Chondrocyte (in vitro differentiated cells): ENCODE measurements around the gene ANO1. TPM values are rescaled to one million over a fixed set of nuclear protein-coding genes. Genes with fewer than 3 reads are reported as not detected.
A peak's percentile ranks its signal among the peaks of the same experiment; 100 is the strongest.

Source experiments
- DNase-seq: peaks from one replicate; pipeline ENCODE4 v3.0.0; 2021; ENCODE audit warnings: mixed read lengths, low spot score
- H3K27ac Mint-ChIP-seq: one replicate; pipeline ENCODE4 v1.8.0; 2021; ENCODE audit warnings: mild to moderate bottlenecking, moderate library complexity, mixed read lengths; ENCODE audit not compliant: unreplicated experiment
- H3K27me3 Mint-ChIP-seq: 2 replicates; pipeline ENCODE4 v1.8.0; 2021; ENCODE audit warnings: low read depth, mixed read lengths
- H3K36me3 Mint-ChIP-seq: 2 replicates; pipeline ENCODE4 v1.8.0; 2021; ENCODE audit warnings: low read depth, mixed read lengths
- H3K4me1 Mint-ChIP-seq: 2 replicates; pipeline ENCODE4 v1.8.0; 2021; ENCODE audit warnings: low read depth, mild to moderate bottlenecking, mixed read lengths
- H3K4me3 Mint-ChIP-seq: one replicate; pipeline ENCODE4 v1.8.0; 2021; ENCODE audit warnings: mild to moderate bottlenecking, moderate library complexity, mixed read lengths; ENCODE audit not compliant: unreplicated experiment
- H3K9me3 Mint-ChIP-seq: 2 replicates; pipeline ENCODE4 v1.8.0; 2021; ENCODE audit warnings: low read depth, mixed read lengths
- total RNA-seq: library from RNA; stranded (reverse); gene quantifications from 3 replicates; pipeline ENCODE4 v1.2.1, GENCODE V29; 2021
- TF ChIP-seq, protein P1 (sequence below): fragments of 200-600 bp; sonication (generic); IDR thresholded peaks from 2 replicates; pipeline ENCODE4 v1.5.0; 2021; ENCODE audit warnings: antibody characterized with exemption, mild to moderate bottlenecking, moderate library complexity

The ANO1 gene
- total RNA-seq, 1 donor from 2014 or later, result 1.5 TPM

DNA sequence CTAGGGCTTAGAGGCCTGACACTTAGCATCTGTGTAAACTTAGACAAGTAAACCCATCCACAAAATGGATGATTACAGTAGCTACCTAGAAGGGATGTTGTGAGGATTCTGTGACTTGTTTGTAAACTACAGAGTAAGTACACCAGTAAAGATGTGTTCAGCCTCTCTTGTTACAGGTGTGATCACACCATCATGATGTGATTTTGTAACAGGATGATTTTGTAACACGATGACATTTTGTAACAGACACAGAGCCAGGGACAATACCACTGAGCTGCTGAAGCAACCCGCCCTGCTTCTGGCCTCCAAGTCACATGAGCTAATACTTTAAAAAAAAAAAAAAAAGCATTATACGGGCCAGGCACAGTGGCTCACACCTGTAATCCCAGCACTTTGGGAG is 142.0 kb downstream of the ANO1 start:
- Mint-ChIP-seq H3K27ac (no peak overlapping the region), H3K4me3 (no peak overlapping the region), H3K27me3 (peaks cover 2% of the 10 kb centered on the region), H3K9me3 (peaks cover 4% of the 10 kb centered on the region), H3K4me1 (peaks cover 4% of the 10 kb centered on the region), H3K36me3 (peaks cover 2% of the 10 kb centered on the region)
- TF ChIP-seq, protein P1, sequence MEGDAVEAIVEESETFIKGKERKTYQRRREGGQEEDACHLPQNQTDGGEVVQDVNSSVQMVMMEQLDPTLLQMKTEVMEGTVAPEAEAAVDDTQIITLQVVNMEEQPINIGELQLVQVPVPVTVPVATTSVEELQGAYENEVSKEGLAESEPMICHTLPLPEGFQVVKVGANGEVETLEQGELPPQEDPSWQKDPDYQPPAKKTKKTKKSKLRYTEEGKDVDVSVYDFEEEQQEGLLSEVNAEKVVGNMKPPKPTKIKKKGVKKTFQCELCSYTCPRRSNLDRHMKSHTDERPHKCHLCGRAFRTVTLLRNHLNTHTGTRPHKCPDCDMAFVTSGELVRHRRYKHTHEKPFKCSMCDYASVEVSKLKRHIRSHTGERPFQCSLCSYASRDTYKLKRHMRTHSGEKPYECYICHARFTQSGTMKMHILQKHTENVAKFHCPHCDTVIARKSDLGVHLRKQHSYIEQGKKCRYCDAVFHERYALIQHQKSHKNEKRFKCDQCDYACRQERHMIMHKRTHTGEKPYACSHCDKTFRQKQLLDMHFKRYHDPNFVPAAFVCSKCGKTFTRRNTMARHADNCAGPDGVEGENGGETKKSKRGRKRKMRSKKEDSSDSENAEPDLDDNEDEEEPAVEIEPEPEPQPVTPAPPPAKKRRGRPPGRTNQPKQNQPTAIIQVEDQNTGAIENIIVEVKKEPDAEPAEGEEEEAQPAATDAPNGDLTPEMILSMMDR, result no peak
- no peak for DNase-seq

DNA sequence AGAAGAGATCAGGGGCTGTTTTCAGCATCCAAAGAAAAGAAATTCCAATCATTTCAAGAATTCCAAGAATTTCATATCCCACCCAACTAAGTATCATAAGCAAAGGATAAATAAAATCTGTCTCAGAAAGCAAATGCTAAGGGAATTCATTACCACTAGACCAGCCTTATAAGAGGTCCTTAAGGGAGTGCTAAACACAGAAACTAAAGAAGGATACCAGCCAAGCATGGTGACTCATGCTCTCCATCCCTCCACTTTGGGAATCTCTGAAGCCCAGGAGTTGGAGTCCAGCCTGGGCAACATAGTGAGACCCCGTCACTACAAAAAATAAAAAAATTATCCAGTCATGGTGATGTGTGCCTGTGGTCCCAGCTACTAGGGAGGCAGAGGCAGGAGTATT is 142.8 kb downstream of the ANO1 start:
- no peak overlapping the region for H3K27ac Mint-ChIP-seq
- TF ChIP-seq, protein P1, result no peak
- peaks cover 2% of the 10 kb centered on the region for H3K27me3 Mint-ChIP-seq
- H3K36me3 Mint-ChIP-seq, result peaks cover 2% of the 10 kb centered on the region
- H3K4me3 Mint-ChIP-seq, result no peak overlapping the region
- H3K4me1 Mint-ChIP-seq, result peaks cover 8% of the 10 kb centered on the region
- no peak for DNase-seq
- peaks cover 4% of the 10 kb centered on the region for H3K9me3 Mint-ChIP-seq

DNA sequence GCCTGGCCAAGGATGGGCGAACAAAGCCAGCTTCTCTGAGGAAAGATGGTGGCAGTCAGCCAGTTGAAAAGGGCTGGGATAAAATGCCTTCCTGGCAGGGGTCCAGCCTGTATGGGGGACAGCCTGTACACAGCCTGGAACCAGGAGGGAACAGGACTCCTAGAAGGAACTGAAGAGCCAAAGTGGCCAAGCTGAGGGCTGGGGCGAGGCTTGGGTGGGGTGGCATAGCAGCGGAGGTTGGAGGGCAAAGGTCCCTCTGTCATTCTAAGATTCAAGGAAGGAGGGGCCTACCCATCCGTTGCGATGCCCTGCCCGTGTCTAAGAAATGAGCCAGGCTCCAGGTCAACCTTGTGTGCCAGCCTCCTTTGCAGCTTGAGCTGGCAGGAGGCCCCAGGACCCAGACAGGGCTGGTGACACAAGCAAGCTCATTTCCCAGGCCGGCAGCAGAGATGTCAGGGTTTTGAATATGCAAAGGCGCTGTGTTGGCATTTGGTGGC is 147.6 kb downstream of the ANO1 start:
- TF ChIP-seq, protein P1, result no peak
- H3K27me3 Mint-ChIP-seq, result peaks cover 2% of the 10 kb centered on the region
- H3K4me3 Mint-ChIP-seq, result no peak overlapping the region
- H3K36me3 Mint-ChIP-seq, result no peaks in the 10 kb centered on the region
- peaks cover 2% of the 10 kb centered on the region for H3K9me3 Mint-ChIP-seq
- H3K4me1 Mint-ChIP-seq, result peaks cover 20% of the 10 kb centered on the region
- no peak overlapping the region for H3K27ac Mint-ChIP-seq
- DNase-seq, result no peak

GRCh38 chr11:70226183-70226582 is 148.1 kb downstream of the ANO1 start:
- TF ChIP-seq, protein P1, result no peak
- Mint-ChIP-seq H3K27me3 (peaks cover 2% of the 10 kb centered on the region), H3K4me3 (no peak overlapping the region), H3K9me3 (no peaks in the 10 kb centered on the region), H3K27ac (no peak overlapping the region), H3K4me1 (peaks cover 23% of the 10 kb centered on the region), H3K36me3 (no peaks in the 10 kb centered on the region)
- DNase-seq, result no peak

DNA sequence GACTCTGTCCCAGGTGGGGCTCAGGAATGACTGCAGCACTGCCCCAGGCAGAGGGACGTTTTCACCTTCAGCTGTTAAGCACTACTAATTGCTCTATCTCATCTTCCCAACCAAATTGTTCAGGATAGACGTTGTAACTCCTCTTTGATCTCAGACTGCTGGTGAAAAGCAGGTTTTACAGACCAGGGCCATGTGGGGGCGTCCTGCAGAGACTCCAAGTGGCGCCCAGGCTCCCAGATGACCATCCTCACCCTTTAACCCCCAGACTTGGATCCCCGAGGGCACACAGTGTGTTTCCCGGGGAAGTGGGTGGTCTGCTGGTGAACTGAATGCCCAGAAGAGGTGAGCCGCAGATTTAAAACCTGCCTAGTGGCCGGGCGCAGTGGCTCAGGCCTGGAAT is 148.8 kb downstream of the ANO1 start:
- Mint-ChIP-seq H3K4me1 (peaks cover 25% of the 10 kb centered on the region), H3K27ac (no peak overlapping the region), H3K36me3 (no peaks in the 10 kb centered on the region), H3K4me3 (no peak overlapping the region), H3K9me3 (no peaks in the 10 kb centered on the region), H3K27me3 (peaks cover 2% of the 10 kb centered on the region)
- TF ChIP-seq, protein P1, result peak; percentile 49
- DNase-seq, result no peak
